Ovary (tissue), 3 donors: ENCODE results near the gene TMEM178A.

Experiments
- EP300 ChIP-seq: sonication (generic); formaldehyde crosslinking; IDR thresholded peaks from one replicate; pipeline ENCODE4 v1.6.1; 2017; ENCODE audit warnings: antibody characterized with exemption
- POLR2A ChIP-seq: fragments of 450-650 bp; IDR thresholded peaks from one replicate; pipeline ENCODE4 v1.6.1; 2017; ENCODE audit warnings: antibody characterized with exemption, mild to moderate bottlenecking, moderate library complexity
- TF ChIP-seq, protein P1 (sequence below), 3 donors: fragments of 450-650 bp in 2 of 3; fragments of 200-600 bp in 1 of 3; IDR thresholded peaks; one replicate each; pipeline versions ENCODE4 v1.5.1 to v1.8.0; 2016 to 2022; ENCODE audit warnings: antibody characterized with exemption in 3 of 3, mild to moderate bottlenecking in 1 of 3
- donor health status: DM: no; HTN: no; CAD: no.

GRCh38 chr2:39659765-39660611, 5.7 kb upstream of the TMEM178A start:
- TF ChIP-seq, protein P1, sequence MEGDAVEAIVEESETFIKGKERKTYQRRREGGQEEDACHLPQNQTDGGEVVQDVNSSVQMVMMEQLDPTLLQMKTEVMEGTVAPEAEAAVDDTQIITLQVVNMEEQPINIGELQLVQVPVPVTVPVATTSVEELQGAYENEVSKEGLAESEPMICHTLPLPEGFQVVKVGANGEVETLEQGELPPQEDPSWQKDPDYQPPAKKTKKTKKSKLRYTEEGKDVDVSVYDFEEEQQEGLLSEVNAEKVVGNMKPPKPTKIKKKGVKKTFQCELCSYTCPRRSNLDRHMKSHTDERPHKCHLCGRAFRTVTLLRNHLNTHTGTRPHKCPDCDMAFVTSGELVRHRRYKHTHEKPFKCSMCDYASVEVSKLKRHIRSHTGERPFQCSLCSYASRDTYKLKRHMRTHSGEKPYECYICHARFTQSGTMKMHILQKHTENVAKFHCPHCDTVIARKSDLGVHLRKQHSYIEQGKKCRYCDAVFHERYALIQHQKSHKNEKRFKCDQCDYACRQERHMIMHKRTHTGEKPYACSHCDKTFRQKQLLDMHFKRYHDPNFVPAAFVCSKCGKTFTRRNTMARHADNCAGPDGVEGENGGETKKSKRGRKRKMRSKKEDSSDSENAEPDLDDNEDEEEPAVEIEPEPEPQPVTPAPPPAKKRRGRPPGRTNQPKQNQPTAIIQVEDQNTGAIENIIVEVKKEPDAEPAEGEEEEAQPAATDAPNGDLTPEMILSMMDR (IDR thresholded peaks at IDR 0.05) = no peak
- no peak for TF ChIP-seq POLR2A
- no peak for TF ChIP-seq EP300
